ENCODE measurements around the gene ID2.

DNA sequence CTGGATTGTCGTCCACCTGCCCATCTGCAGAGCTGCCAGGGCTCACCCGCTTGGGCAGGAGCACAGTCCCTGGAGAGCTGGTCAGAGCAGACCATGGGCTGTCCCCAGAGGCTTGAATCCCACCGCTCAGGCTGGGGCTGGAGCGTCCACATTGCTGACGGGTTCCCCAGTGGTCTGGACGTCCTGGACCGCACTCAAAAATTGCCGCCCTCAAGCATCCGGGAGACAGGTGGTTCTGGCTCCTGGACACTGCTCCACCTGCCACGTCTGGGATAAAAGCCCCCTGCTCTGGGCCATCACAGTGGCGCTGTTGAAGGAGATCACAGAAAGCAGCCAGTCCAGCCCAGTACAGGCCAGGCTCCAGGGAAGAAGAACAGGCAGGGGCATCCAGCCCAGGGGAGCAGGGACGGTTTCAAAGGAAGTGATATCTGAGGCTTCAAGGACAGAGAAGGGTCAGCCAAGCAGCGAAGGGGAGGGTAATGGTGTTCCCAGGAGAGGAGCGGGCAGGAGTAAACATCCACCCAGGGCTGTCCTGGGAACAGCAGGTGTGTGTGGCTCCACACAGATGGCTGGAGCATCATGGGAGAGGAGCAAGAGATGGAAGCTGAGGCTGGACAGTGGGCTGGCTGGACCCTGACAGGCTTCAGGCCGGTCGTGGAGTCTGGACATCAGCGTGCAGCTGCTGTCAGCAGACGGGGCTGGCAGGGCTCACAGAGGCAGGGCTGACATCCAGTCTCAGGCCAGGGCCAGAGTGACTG, 21.9 kb upstream of the ID2 start:
- TF ChIP-seq CTCF (IDR thresholded peaks at IDR 0.05) (no peak), POLR2AphosphoS5 (IDR thresholded peaks at IDR 0.05; ENCODE audit: low read depth, low read length) (no peak), SIN3A (IDR thresholded peaks at IDR 0.05; ENCODE audit: borderline replicate concordance, insufficient read depth, low read depth, low read length) (no peak), TCF7L2 (IDR thresholded peaks at IDR 0.05; ENCODE audit: low read depth, low read length) (no peak)
- TF ChIP-seq, protein P1, sequence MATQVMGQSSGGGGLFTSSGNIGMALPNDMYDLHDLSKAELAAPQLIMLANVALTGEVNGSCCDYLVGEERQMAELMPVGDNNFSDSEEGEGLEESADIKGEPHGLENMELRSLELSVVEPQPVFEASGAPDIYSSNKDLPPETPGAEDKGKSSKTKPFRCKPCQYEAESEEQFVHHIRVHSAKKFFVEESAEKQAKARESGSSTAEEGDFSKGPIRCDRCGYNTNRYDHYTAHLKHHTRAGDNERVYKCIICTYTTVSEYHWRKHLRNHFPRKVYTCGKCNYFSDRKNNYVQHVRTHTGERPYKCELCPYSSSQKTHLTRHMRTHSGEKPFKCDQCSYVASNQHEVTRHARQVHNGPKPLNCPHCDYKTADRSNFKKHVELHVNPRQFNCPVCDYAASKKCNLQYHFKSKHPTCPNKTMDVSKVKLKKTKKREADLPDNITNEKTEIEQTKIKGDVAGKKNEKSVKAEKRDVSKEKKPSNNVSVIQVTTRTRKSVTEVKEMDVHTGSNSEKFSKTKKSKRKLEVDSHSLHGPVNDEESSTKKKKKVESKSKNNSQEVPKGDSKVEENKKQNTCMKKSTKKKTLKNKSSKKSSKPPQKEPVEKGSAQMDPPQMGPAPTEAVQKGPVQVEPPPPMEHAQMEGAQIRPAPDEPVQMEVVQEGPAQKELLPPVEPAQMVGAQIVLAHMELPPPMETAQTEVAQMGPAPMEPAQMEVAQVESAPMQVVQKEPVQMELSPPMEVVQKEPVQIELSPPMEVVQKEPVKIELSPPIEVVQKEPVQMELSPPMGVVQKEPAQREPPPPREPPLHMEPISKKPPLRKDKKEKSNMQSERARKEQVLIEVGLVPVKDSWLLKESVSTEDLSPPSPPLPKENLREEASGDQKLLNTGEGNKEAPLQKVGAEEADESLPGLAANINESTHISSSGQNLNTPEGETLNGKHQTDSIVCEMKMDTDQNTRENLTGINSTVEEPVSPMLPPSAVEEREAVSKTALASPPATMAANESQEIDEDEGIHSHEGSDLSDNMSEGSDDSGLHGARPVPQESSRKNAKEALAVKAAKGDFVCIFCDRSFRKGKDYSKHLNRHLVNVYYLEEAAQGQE (IDR thresholded peaks at IDR 0.05; ENCODE audit: insufficient read depth in 1 of 2, low read depth in 2 of 2, low read length in 1 of 2), result no peak
